ENCODE data around the gene RNASEH2B.

DNA sequence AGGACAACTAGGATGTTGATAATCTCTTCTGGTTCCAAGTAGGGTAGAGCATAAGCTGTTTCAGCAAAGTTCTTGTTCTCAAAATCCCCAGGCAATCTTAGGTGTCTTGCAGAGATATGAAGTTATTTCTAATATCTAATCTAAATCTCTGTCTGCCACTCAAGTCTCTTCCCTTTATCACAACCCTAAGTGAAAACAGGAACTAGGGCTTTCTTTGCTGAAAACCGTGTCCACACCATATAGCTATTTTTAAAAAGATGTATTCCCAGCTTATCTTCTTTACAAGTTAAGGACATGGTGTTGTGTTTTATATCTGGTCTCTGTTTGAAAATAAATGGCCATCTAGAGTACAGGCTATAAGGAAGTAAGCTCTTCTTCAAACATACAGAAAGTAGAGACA, 11.3 kb upstream of the RNASEH2B start:
- TF ChIP-seq, protein P1, sequence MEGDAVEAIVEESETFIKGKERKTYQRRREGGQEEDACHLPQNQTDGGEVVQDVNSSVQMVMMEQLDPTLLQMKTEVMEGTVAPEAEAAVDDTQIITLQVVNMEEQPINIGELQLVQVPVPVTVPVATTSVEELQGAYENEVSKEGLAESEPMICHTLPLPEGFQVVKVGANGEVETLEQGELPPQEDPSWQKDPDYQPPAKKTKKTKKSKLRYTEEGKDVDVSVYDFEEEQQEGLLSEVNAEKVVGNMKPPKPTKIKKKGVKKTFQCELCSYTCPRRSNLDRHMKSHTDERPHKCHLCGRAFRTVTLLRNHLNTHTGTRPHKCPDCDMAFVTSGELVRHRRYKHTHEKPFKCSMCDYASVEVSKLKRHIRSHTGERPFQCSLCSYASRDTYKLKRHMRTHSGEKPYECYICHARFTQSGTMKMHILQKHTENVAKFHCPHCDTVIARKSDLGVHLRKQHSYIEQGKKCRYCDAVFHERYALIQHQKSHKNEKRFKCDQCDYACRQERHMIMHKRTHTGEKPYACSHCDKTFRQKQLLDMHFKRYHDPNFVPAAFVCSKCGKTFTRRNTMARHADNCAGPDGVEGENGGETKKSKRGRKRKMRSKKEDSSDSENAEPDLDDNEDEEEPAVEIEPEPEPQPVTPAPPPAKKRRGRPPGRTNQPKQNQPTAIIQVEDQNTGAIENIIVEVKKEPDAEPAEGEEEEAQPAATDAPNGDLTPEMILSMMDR (conservative IDR thresholded peaks at IDR 0.05 in 1 of 2, IDR thresholded peaks at IDR 0.05 in 1 of 2; ENCODE audit: extremely low read depth in 1 of 2, insufficient read depth in 1 of 2, low read depth in 1 of 2, low read length in 2 of 2) = no peak
- TF ChIP-seq EZH2 (IDR thresholded peaks at IDR 0.05; ENCODE audit: borderline replicate concordance, low read length) = no peak

Measured in mammary epithelial cell (primary cell).